Cardiac muscle cell (in vitro differentiated cells and primary cell): ENCODE measurements around the gene EXOC4. TPM values are rescaled to one million over a fixed set of nuclear protein-coding genes. Genes with fewer than 3 reads are reported as not detected.

Experiments used
- DNase-seq, 2 donors: peaks; one replicate each; pipeline versions ENCODE4 v3.0.0 to v3.0.0-alpha.2; 2010 to 2017; ENCODE audit warnings: low read depth in 1 of 2, low spot score in 1 of 2
- H3K27ac ChIP-seq: fragments of 200-600 bp; sonication (generic); 2 replicates; pipeline ENCODE4 v1.5.1; 2016
- H3K27me3 ChIP-seq: fragments of 200-600 bp; sonication (generic); 2 replicates; pipeline ENCODE4 v1.6.0; 2016; ENCODE audit warnings: control low read depth
- H3K36me3 ChIP-seq: fragments of 200-600 bp; sonication (generic); 2 replicates; pipeline ENCODE4 v1.5.1; 2016; ENCODE audit warnings: control low read depth
- H3K4me1 ChIP-seq: fragments of 200-600 bp; sonication (generic); 2 replicates; pipeline ENCODE4 v1.8.1; 2017; ENCODE audit warnings: low read depth, mild to moderate bottlenecking, mixed run types
- H3K4me3 ChIP-seq: fragments of 200-600 bp; sonication (generic); 2 replicates; pipeline ENCODE4 v1.5.1; 2016; ENCODE audit warnings: mild to moderate bottlenecking
- H3K9me3 ChIP-seq: fragments of 200-600 bp; sonication (generic); 2 replicates; pipeline ENCODE4 v1.5.1; 2017; ENCODE audit warnings: low read depth, mild to moderate bottlenecking, control low read depth
- CTCF ChIP-seq: IDR thresholded peaks from 2 replicates; pipeline ENCODE4 v1.5.1; 2012; ENCODE audit warnings: low read depth, mild to moderate bottlenecking, low read length
- polyA plus RNA-seq: library from polyadenylated mRNA; unstranded; fragments of >200 nt; fragmentation: Nextera tagmentation; extraction: Ambion mirVana; gene quantifications from 2 replicates; pipeline ENCODE4 v1.2.1, GENCODE V29; 2016
- total RNA-seq: library from RNA; depleted of rRNA; stranded (reverse); fragments of >200 nt; gene quantifications from 2 replicates; pipeline ENCODE4 v1.2.3, GENCODE V29; 2016

The EXOC4 gene
- total and polyA plus RNA-seq, 2 experiments from 2014 or later = 33.6 to 46.0 TPM

DNA sequence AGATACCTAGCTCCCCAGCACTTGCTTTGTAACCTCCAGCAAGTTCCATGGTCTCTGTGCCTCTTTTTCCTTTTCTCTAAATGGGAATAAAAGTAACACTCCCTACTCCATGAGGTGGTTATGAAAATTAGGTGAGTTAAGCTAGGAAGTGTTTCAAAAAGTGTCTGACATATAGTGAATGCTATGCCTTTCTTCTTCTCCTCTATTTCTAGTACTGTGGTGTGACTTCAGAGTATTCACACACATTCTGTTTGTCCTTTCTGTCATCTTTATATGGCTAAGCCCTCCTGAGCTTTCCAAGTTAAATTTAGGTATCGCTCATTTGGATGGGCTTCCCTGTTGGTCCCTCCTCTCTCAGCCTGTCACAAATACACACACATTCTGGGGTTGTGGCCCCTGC lies 229.7 kb downstream of the EXOC4 start:
- Histone ChIP-seq H3K4me1 (no peaks in the 10 kb centered on the region), H3K27ac (no peak overlapping the region), H3K27me3 (peaks cover 15% of the 10 kb centered on the region), H3K4me3 (no peak overlapping the region), H3K36me3 (peaks cover 3% of the 10 kb centered on the region), H3K9me3 (no peaks in the 10 kb centered on the region)
- DNase-seq = no peak
- TF ChIP-seq CTCF = no peak

DNA sequence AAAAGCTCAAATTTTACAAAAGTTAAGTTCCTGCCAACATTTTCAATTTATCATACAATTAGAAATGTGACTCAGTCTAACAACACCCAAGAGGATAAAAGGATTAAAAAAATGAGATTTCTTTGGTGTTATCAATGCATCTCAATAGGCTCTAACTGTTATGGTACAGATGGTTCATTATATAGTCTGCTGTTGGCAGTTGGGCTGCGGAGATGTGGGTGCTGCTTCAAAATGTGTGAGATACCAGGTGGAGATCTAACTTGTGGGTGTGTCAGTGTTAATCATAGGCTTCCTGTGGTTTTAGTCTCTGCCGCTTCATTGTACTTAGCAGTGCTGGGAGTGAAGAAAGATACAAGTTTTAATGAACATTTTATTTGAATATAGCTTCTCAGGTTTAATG lies 231.2 kb downstream of the EXOC4 start:
- Histone ChIP-seq H3K4me1 (no peaks in the 10 kb centered on the region), H3K36me3 (peaks cover 3% of the 10 kb centered on the region), H3K9me3 (no peaks in the 10 kb centered on the region), H3K27ac (no peak overlapping the region), H3K4me3 (no peak overlapping the region), H3K27me3 (peaks cover 15% of the 10 kb centered on the region)
- TF ChIP-seq CTCF = no peak
- peak in 1 of 2 donors; percentile 19 for DNase-seq

GRCh38 chr7:133489906-133490305 lies 237.0 kb downstream of the EXOC4 start:
- Histone ChIP-seq H3K36me3 (no peaks in the 10 kb centered on the region), H3K4me3 (no peak overlapping the region), H3K4me1 (peaks cover 5% of the 10 kb centered on the region), H3K27ac (no peak overlapping the region), H3K9me3 (no peaks in the 10 kb centered on the region), H3K27me3 (peaks cover 15% of the 10 kb centered on the region)
- TF ChIP-seq CTCF = no peak
- DNase-seq = no peak

DNA sequence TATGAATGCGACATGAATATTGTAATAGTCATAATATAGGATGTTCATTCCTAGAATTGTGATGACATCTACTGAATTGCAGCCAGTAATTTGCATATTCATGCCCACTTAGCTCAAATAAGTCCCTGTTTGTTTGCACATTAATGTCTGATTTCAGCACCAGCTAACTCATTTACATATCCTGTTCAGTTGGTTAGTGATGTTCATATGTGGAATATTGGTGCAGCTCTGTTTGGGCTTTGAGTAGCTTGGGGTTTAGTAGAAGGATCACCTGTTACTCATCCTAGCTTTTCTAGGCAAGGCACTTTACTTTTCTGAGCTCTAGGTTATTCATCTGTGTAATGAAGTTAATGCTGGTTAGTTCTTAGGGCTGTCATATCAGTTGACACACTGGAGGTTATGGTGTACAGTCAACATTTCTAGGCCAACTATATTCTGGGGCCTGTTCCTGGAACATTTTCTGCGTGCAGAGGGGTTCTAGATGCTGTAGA lies 238.4 kb downstream of the EXOC4 start:
- no peak for TF ChIP-seq CTCF
- Histone ChIP-seq H3K36me3 (no peaks in the 10 kb centered on the region), H3K4me1 (peaks cover 5% of the 10 kb centered on the region), H3K4me3 (no peak overlapping the region), H3K27me3 (peaks cover 17% of the 10 kb centered on the region), H3K27ac (no peak overlapping the region), H3K9me3 (no peaks in the 10 kb centered on the region)
- no peak for DNase-seq

- Histone ChIP-seq H3K4me1 (peaks cover 5% of the 10 kb centered on the region), H3K27ac (no peak overlapping the region), H3K27me3 (peaks cover 25% of the 10 kb centered on the region), H3K9me3 (no peaks in the 10 kb centered on the region), H3K4me3 (no peak overlapping the region), H3K36me3 (no peaks in the 10 kb centered on the region)
- DNase-seq = peak in 1 of 2 donors; percentile 3
- TF ChIP-seq CTCF = no peak
Measured at GRCh38 chr7:133491846-133492652, 239.2 kb downstream of the EXOC4 start.
